Chondrocyte (in vitro differentiated cells): ENCODE measurements around the gene LRRC28. TPM values are rescaled to one million over a fixed set of nuclear protein-coding genes. Genes with fewer than 3 reads are reported as not detected.

ENCODE experiments used
- DNase-seq: peaks from one replicate; pipeline ENCODE4 v3.0.0; 2021; ENCODE audit warnings: mixed read lengths, low spot score
- H3K27ac Mint-ChIP-seq: one replicate; pipeline ENCODE4 v1.8.0; 2021; ENCODE audit warnings: mild to moderate bottlenecking, moderate library complexity, mixed read lengths; ENCODE audit not compliant: unreplicated experiment
- H3K27me3 Mint-ChIP-seq: 2 replicates; pipeline ENCODE4 v1.8.0; 2021; ENCODE audit warnings: low read depth, mixed read lengths
- H3K36me3 Mint-ChIP-seq: 2 replicates; pipeline ENCODE4 v1.8.0; 2021; ENCODE audit warnings: low read depth, mixed read lengths
- H3K4me1 Mint-ChIP-seq: 2 replicates; pipeline ENCODE4 v1.8.0; 2021; ENCODE audit warnings: low read depth, mild to moderate bottlenecking, mixed read lengths
- H3K4me3 Mint-ChIP-seq: one replicate; pipeline ENCODE4 v1.8.0; 2021; ENCODE audit warnings: mild to moderate bottlenecking, moderate library complexity, mixed read lengths; ENCODE audit not compliant: unreplicated experiment
- H3K9me3 Mint-ChIP-seq: 2 replicates; pipeline ENCODE4 v1.8.0; 2021; ENCODE audit warnings: low read depth, mixed read lengths
- CTCF ChIP-seq: fragments of 200-600 bp; sonication (generic); IDR thresholded peaks from 2 replicates; pipeline ENCODE4 v1.5.0; 2021; ENCODE audit warnings: antibody characterized with exemption, mild to moderate bottlenecking, moderate library complexity
- total RNA-seq: library from RNA; stranded (reverse); gene quantifications from 3 replicates; pipeline ENCODE4 v1.2.1, GENCODE V29; 2021

Gene LRRC28
- total RNA-seq, 1 donor from 2014 or later = 28.5 TPM

- no peak for TF ChIP-seq CTCF
- Mint-ChIP-seq H3K4me3 (no peak overlapping the region), H3K4me1 (peaks cover 29% of the 10 kb centered on the region), H3K9me3 (no peaks in the 10 kb centered on the region), H3K27me3 (no peaks in the 10 kb centered on the region), H3K36me3 (no peaks in the 10 kb centered on the region), H3K27ac (no peak overlapping the region)
- no peak for DNase-seq
These were observed 159.2 kb downstream of the LRRC28 start for GRCh38 chr15:99410477-99410876.

- no peaks in the 10 kb centered on the region for H3K36me3 Mint-ChIP-seq
- peaks cover 29% of the 10 kb centered on the region for H3K4me1 Mint-ChIP-seq
- H3K27me3 Mint-ChIP-seq = no peaks in the 10 kb centered on the region
- H3K9me3 Mint-ChIP-seq = no peaks in the 10 kb centered on the region
- no peak overlapping the region for H3K27ac Mint-ChIP-seq
- no peak for DNase-seq
- no peak overlapping the region for H3K4me3 Mint-ChIP-seq
- no peak for TF ChIP-seq CTCF
These were observed 160.0 kb downstream of the LRRC28 start for GRCh38 chr15:99411234-99411633.

GRCh38 chr15:99412082-99412481 lies 160.8 kb downstream of the LRRC28 start:
- Mint-ChIP-seq H3K4me3 (no peak overlapping the region), H3K9me3 (no peaks in the 10 kb centered on the region), H3K27ac (no peak overlapping the region), H3K36me3 (no peaks in the 10 kb centered on the region), H3K27me3 (no peaks in the 10 kb centered on the region), H3K4me1 (peaks cover 29% of the 10 kb centered on the region)
- TF ChIP-seq CTCF = no peak
- no peak for DNase-seq

DNA sequence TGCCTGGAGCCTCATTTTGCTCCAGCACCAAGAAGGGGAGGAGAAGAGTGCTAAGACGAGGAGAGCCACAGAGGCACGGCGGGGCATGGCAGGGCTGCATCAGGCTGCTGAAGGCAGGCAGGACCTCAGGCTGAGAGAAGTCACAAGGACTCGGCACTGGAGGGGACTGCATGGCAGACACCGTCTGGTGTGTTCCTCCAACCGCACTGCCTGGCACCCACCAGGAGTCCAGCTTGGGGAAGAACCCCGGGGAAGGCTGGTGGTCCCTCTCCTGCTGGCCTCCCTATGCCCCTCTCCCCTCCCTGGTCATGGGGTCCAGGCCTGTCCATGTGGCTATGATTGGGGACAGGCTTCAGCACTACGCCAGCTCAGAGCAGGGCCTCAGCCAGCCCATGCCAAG lies 161.3 kb downstream of the LRRC28 start:
- Mint-ChIP-seq H3K4me1 (peaks cover 27% of the 10 kb centered on the region), H3K4me3 (no peak overlapping the region), H3K9me3 (no peaks in the 10 kb centered on the region), H3K27me3 (no peaks in the 10 kb centered on the region), H3K36me3 (no peaks in the 10 kb centered on the region), H3K27ac (no peak overlapping the region)
- DNase-seq = no peak
- TF ChIP-seq CTCF = no peak

DNA sequence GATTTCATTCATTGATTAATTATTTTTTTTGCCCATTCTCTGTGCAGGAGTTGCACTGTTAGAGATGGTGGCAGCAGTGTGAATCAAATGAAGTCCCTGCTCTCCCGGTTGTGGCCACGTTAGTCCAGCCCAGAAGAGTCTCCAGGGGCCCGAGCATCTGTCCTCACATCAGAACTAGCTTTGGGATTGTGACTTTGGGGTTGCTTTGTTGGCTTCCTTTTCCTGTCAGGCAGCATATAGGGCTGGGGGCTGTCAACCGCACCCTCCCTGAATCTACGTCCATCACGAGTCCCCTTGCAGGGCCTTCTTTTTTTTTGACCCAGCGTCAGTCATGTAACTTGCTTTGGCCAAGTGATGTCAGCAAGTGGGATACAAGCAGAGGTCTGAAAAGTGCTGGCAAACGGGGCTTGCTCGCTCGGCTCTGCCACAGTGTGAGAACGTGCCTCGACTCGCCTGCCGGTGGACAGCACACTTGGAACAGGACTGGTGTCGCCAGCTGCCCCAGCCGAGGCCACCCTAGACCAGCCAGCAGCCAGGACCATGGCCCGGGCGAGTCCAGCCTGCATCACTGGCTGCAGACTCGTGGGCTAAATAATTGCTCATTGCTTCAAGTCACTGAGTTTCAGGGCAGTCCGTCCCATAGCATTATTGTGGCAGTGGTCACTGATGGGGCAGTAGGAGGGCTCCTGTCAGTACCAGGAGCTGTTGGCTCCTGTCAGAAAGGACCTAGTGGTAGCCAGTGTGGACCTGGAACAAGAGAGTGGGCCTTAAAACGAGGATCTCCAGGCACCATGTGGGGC lies 162.9 kb downstream of the LRRC28 start:
- H3K4me1 Mint-ChIP-seq = peaks cover 12% of the 10 kb centered on the region
- no peak for TF ChIP-seq CTCF
- DNase-seq = peak; percentile 48
- H3K27me3 Mint-ChIP-seq = no peaks in the 10 kb centered on the region
- H3K4me3 Mint-ChIP-seq = no peak overlapping the region
- no peak overlapping the region for H3K27ac Mint-ChIP-seq
- H3K36me3 Mint-ChIP-seq = no peaks in the 10 kb centered on the region
- H3K9me3 Mint-ChIP-seq = peaks cover 3% of the 10 kb centered on the region
